ENCODE results near the gene GPR137.

DNA sequence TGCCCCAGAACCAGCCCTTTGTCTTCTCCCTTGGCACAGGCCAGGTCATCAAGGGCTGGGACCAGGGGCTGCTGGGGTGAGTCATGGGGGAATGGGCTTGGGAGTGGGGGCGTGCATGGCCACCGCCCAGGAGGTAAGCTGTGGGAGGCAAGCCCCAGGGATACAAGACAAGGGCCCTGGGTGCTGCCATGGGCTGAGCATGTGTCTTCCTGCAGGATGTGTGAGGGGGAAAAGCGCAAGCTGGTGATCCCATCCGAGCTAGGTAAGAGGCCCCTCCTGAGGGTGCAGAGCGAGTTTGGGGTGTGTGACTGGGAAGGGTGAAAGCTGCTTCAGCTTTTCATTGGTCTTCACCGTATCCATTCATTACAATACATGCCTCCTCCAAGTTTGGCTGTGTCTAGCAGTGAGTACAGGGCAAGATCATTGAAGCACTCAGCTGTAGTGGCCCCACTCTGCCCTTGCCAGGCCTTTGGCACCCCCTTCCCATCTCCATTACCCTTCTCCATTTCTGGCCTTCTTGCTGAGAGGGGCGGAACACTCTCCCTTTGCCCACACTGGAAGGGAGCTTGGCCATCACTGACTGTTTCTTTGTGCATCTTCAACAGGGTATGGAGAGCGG, 42.3 kb upstream of the GPR137 start:
- TF ChIP-seq POLR2A (IDR thresholded peaks at IDR 0.05) (no peak), POLR2AphosphoS5 (IDR thresholded peaks at IDR 0.05) (no peak), EP300 (IDR thresholded peaks at IDR 0.05) (no peak)
- TF ChIP-seq, protein P1, sequence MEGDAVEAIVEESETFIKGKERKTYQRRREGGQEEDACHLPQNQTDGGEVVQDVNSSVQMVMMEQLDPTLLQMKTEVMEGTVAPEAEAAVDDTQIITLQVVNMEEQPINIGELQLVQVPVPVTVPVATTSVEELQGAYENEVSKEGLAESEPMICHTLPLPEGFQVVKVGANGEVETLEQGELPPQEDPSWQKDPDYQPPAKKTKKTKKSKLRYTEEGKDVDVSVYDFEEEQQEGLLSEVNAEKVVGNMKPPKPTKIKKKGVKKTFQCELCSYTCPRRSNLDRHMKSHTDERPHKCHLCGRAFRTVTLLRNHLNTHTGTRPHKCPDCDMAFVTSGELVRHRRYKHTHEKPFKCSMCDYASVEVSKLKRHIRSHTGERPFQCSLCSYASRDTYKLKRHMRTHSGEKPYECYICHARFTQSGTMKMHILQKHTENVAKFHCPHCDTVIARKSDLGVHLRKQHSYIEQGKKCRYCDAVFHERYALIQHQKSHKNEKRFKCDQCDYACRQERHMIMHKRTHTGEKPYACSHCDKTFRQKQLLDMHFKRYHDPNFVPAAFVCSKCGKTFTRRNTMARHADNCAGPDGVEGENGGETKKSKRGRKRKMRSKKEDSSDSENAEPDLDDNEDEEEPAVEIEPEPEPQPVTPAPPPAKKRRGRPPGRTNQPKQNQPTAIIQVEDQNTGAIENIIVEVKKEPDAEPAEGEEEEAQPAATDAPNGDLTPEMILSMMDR (IDR thresholded peaks at IDR 0.05) = no peak

Measured in suprapubic skin (tissue), 4 donors.